ENCODE measurements around the gene C13orf46.
A peak's percentile ranks its signal among the peaks of the same experiment; 100 is the strongest.

The C13orf46 gene

DNA sequence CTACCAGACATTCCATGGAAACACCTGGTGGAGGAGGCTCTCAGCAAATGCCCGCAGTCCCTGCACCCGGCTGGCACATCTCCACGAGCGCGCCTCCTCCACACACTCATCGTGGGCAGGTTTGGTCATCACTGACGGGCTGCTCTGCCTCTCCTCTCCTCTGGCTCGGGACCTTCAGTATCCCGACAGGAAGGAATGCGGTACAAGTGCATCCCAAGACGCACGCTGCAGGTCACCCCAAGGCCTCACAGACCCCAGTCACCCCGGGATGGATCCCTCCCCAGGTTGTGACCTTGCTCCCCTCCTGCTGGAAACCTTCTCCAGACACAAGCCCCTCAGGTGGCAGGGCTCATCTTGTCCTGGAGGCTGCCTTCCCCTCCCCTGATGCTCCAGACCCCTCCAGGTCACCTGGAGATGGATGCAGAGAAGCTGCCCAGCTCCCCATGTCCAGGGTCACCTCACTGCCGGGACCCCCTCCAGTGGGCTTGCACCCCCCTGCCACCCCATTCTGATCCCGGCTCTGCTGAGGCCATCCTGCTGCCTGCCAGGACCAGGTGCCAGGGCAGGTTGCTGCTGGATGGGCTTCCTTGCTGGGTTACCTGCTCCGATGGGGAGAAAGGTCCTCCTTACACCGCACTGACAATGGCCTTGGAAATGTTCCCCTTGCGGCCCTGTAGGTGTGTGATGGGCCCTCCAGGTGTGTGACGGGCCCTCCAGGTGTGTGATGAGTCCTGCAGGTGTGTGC is 29.9 kb downstream of the C13orf46 start:
- no peak for DNase-seq (ENCODE audit: low read depth)
- TF ChIP-seq, protein P1, sequence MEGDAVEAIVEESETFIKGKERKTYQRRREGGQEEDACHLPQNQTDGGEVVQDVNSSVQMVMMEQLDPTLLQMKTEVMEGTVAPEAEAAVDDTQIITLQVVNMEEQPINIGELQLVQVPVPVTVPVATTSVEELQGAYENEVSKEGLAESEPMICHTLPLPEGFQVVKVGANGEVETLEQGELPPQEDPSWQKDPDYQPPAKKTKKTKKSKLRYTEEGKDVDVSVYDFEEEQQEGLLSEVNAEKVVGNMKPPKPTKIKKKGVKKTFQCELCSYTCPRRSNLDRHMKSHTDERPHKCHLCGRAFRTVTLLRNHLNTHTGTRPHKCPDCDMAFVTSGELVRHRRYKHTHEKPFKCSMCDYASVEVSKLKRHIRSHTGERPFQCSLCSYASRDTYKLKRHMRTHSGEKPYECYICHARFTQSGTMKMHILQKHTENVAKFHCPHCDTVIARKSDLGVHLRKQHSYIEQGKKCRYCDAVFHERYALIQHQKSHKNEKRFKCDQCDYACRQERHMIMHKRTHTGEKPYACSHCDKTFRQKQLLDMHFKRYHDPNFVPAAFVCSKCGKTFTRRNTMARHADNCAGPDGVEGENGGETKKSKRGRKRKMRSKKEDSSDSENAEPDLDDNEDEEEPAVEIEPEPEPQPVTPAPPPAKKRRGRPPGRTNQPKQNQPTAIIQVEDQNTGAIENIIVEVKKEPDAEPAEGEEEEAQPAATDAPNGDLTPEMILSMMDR (conservative IDR thresholded peaks at IDR 0.05; ENCODE audit: low read length), result no peak

GRCh38 chr13:113942591-113943103 is 31.2 kb downstream of the C13orf46 start:
- no peak overlapping the region for H3K4me3 ChIP-seq (ENCODE audit: low read length)
- DNase-seq (ENCODE audit: low read depth), result no peak
- TF ChIP-seq, protein P1 (conservative IDR thresholded peaks at IDR 0.05; ENCODE audit: low read length), result no peak

More for the DNA sequence above, 29.9 kb downstream of the C13orf46 start:
- H3K4me3 ChIP-seq (ENCODE audit: low read length), result no peak overlapping the region

DNA sequence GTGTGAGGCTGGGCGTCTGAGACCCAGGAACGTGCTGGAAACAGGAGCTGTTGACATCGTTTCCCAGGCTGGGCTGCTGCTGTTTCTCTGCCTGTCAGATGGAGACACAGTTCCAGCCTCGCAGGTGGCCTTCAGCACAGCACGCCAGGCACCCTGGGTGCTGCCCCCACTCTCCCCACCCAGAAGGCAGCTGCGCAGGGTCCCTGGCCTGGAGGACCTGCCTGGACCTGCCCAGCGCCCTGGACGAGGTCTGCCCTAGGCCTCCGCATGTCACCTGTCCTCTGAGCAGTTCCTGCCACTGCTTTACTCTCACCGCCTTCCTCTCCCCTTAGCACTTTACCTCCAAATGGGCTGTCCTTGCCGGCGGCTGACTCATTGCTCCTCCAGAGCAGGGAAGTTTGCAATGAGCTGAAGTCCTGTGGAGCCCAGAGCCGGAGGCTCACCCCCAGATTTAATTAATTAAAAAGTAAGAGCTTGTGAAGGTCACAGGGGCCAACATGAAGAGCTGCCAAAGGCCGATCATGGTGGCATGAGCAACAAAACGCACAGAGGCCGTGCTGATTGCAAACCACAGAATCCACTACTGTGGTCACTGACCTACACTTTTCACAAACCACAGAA is 32.2 kb downstream of the C13orf46 start:
- DNase-seq (ENCODE audit: low read depth), result peak; percentile 43
- no peak overlapping the region for H3K4me3 ChIP-seq (ENCODE audit: low read length)
- TF ChIP-seq, protein P1 (conservative IDR thresholded peaks at IDR 0.05; ENCODE audit: low read length), result no peak

DNA sequence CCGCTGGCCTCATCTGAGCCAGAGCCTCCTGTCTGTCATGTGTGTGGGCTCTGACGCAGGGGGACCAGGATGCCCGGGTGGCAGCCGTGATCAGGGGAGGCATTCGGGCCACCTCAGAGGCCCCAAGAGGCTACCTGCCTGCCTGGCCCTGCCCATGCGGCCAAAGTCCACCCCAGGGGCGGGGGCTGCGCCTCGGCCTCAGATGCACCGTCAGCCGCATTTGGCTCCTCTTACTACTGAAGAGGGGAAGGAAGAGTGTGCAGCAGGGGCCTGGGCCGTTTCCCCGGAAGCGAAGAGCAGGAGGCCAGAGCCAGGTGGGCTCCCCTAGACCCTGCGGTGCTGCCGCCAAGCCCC is 34.0 kb downstream of the C13orf46 start:
- no peak overlapping the region for H3K4me3 ChIP-seq (ENCODE audit: low read length)
- TF ChIP-seq, protein P1 (conservative IDR thresholded peaks at IDR 0.05; ENCODE audit: low read length), result no peak
- no peak for DNase-seq (ENCODE audit: low read depth)

DNA sequence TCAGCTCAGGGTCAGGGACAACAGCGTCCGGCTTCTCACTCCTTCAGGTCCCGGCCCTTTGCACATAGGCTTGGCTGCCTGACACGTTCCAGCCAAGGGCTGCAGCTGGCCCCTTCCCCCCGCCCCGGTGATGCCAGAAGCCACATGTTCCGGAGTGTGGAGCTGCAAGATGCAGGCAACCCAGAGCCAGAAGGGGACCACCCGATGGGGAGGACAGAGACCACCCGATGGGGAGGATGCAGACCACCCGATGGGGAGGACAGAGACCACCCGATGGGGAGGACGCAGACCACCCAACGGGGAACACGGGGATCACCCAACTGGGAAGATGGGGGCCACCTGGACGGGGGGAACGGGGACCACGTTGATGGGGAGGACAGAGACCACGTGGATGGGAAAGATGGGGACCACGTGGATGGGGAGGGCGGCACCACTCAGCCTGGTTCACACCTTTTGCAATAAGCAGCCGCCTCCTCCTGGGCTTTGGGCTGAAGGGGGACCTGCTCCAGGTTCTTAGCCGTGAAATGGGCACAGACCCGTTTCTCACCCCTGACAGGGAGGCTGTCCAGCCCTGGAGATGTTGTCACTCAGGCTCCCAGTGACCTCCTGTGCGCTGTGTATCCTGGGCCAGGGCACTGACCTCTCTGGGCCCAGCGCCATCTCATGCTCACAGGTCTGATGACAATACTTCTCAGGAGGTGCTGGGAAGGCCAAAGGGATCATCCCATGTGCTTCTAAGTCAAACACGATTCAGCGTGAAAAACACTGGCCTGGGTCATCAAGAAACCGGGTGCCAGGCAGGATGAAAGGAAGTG is 34.5 kb downstream of the C13orf46 start:
- H3K4me3 ChIP-seq (ENCODE audit: low read length), result no peak overlapping the region
- TF ChIP-seq, protein P1 (conservative IDR thresholded peaks at IDR 0.05; ENCODE audit: low read length), result no peak
- DNase-seq (ENCODE audit: low read depth), result no peak

GRCh38 chr13:113938716-113939115 is 35.2 kb downstream of the C13orf46 start:
- TF ChIP-seq, protein P1 (conservative IDR thresholded peaks at IDR 0.05; ENCODE audit: low read length), result no peak
- H3K4me3 ChIP-seq (ENCODE audit: low read length), result no peak overlapping the region
- no peak for DNase-seq (ENCODE audit: low read depth)

Measured in AG10803 (cell line).